Measurements from ENCODE around the gene HUS1B.

Gene HUS1B

GRCh38 chr6:620166-620565 lies 36.7 kb downstream of the HUS1B start:
- no peak for DNase-seq

GRCh38 chr6:617456-618100 lies 39.3 kb downstream of the HUS1B start:
- DNase-seq = no peak

- DNase-seq = no peak
These were observed 42.9 kb downstream of the HUS1B start for GRCh38 chr6:613981-614380.

GRCh38 chr6:611928-612327 lies 45.0 kb downstream of the HUS1B start:
- DNase-seq = no peak

GRCh38 chr6:610882-611281 lies 46.0 kb downstream of the HUS1B start:
- no peak for DNase-seq

GRCh38 chr6:609905-610304 lies 47.0 kb downstream of the HUS1B start:
- no peak for DNase-seq

- DNase-seq = no peak
These were observed 50.0 kb downstream of the HUS1B start for GRCh38 chr6:606829-607379.

Measured in right forelimb (tissue), 1 donor.